K562 (cell line): ENCODE results near the gene OR2T4. TPM values are rescaled to one million over a fixed set of nuclear protein-coding genes. Genes with fewer than 3 reads are reported as not detected.

ENCODE experiments used
- ATAC-seq: fragments of 200-7000 bp; cut with Tn5 transposase; 3 replicates; pipeline ENCODE4 v1.9.1; 2020; ENCODE audit warnings: moderate library complexity
- BruUV-seq: library from RNA; stranded (reverse); fragments of 400-500 nt; replicated peaks from 2 replicates; lab custom pipeline; 2021; lab: Mats Ljungman, UMichigan
- CTCF ChIA-PET: fragments of 300-600 bp; formaldehyde crosslinking; extraction: SDS; loops from one replicate; lab custom pipeline; 2021; ENCODE audit warnings: low intra/inter-chr PET ratio; lab: Yijun Ruan, JAX
- POLR2A ChIA-PET: fragments of 300-600, 350-650 bp; sonication (Branson Sonifier 250); formaldehyde crosslinking; extraction: SDS; loops from one replicate; lab custom pipeline; 2021; ENCODE audit warnings: antibody characterized with exemption, inconsistent platforms; lab: Yijun Ruan, JAX
- DNase-seq, 4 experiments: peaks; one replicate each; pipeline versions ENCODE4 v3.0.0 to v3.0.0-alpha.2; 2011 to 2018; ENCODE audit warnings: low spot score in 3 of 4, mixed read lengths in 3 of 4; ENCODE audit errors: extremely low read depth in 1 of 4
- FAIRE-seq: peaks from 2 replicates; lab custom pipeline; 2011; peaks lifted over from hg19 to GRCh38; lab: Jason Lieb, UNC
- H2AFZ ChIP-seq: 2 replicates; pipeline ENCODE4 v1.6.0; 2011; ENCODE audit warnings: low read depth, low read length, control low read depth, inconsistent platforms
- H3K27ac ChIP-seq: fragments of 200-600 bp; 3 replicates; pipeline ENCODE4 v1.8.0; 2011; ENCODE audit warnings: low read depth, mild to moderate bottlenecking, control low read depth, inconsistent platforms, low read length, moderate library complexity, mixed read lengths; ENCODE audit errors: extremely low read depth
- H3K27me3 ChIP-seq, 2 experiments: fragments of 300-600 bp in 1 of 2; 2 replicates in 1 of 2; 3 replicates in 1 of 2; pipeline versions ENCODE4 v1.6.0 to v1.8.0; 2011; ENCODE audit warnings: inconsistent platforms in 2 of 2, low read length in 2 of 2, mild to moderate bottlenecking in 1 of 2, mixed read lengths in 1 of 2, moderate library complexity in 1 of 2; ENCODE audit not compliant: control insufficient read depth in 2 of 2, insufficient read depth in 2 of 2
- H3K36me3 ChIP-seq: fragments of 300-600 bp; 3 replicates; pipeline ENCODE4 v1.8.0; 2011; ENCODE audit warnings: mild to moderate bottlenecking, low read length, inconsistent platforms; ENCODE audit not compliant: control insufficient read depth, insufficient read depth
- H3K4me1 ChIP-seq, 2 experiments: fragments of 200-600 bp in 1 of 2; replicated peaks in 1 of 2; 2 replicates in 1 of 2; 3 replicates in 1 of 2; pipeline versions ENCODE4 v1.5.1 to v1.8.0; 2011; ENCODE audit warnings: inconsistent platforms in 2 of 2, low read length in 2 of 2, mild to moderate bottlenecking in 1 of 2, mixed read lengths in 1 of 2, moderate library complexity in 1 of 2; ENCODE audit not compliant: control insufficient read depth in 2 of 2, insufficient read depth in 2 of 2
- H3K4me2 ChIP-seq: 2 replicates; pipeline ENCODE4 v1.6.1; 2011; ENCODE audit warnings: low read length, control low read depth, inconsistent platforms, mixed read lengths; ENCODE audit not compliant: insufficient read depth
- H3K4me3 ChIP-seq: fragments of 200-600 bp; sonication (generic), shearing (Covaris generic); 2 replicates; pipeline ENCODE4 v1.5.1; 2016; ENCODE audit warnings: control low read depth, inconsistent platforms
- H3K79me2 ChIP-seq: fragments of 200-600 bp; 3 replicates; pipeline ENCODE4 v1.8.0; 2011; ENCODE audit warnings: low read length, inconsistent platforms; ENCODE audit not compliant: control insufficient read depth, insufficient read depth
- H3K9ac ChIP-seq, 2 experiments: 2 replicates each; pipeline versions ENCODE4 v1.6.0 to v1.6.1; 2011; ENCODE audit warnings: low read depth in 2 of 2, low read length in 2 of 2, control low read depth in 1 of 2, inconsistent platforms in 1 of 2, mild to moderate bottlenecking in 1 of 2, mixed read lengths in 1 of 2; ENCODE audit not compliant: insufficient read depth in 1 of 2
- H3K9me1 ChIP-seq: one replicate; pipeline ENCODE4 v1.6.0; 2011; ENCODE audit warnings: inconsistent platforms, mild to moderate bottlenecking, low read length, moderate library complexity; ENCODE audit not compliant: control insufficient read depth, insufficient read depth
- H3K9me3 ChIP-seq: replicated peaks from 2 replicates; pipeline ENCODE4 v1.5.1; 2011; ENCODE audit warnings: low read depth, low read length, inconsistent platforms; ENCODE audit not compliant: control insufficient read depth, insufficient read depth
- H4K20me1 ChIP-seq: replicated peaks from 2 replicates; pipeline ENCODE4 v1.6.1; 2011; ENCODE audit warnings: low read length, inconsistent platforms, mixed read lengths; ENCODE audit not compliant: control insufficient read depth, insufficient read depth
- CEBPB ChIP-seq: fragments of 450-650 bp; IDR thresholded peaks from 2 replicates; pipeline ENCODE4 v1.6.1; 2016; ENCODE audit warnings: missing genetic modification characterization, missing compliant biosample characterization
- LEF1 ChIP-seq: fragments of 450-650 bp; IDR thresholded peaks from 2 replicates; pipeline ENCODE4 v1.6.1; 2016; ENCODE audit warnings: mild to moderate bottlenecking
- PHB2 ChIP-seq: fragments of 450-650 bp; IDR thresholded peaks from 2 replicates; pipeline ENCODE4 v1.6.1; 2017; ENCODE audit warnings: low read depth
- WGBS: fragments of 100-300 bp; shearing (Covaris generic); methylation state at CpG from one replicate; pipeline ENCODE4 v1.1.6; 2016; ENCODE audit warnings: low coverage, mixed read lengths; ENCODE audit not compliant: insufficient coverage; ENCODE audit errors: missing lambda C conversion rate; 5-methylcytosine and 5-hydroxymethylcytosine counted together
- in situ Hi-C: fragments of 300-500 bp; cut with MboI; formaldehyde crosslinking; loops from 4 replicates; pipeline ENCODE4 v1.15.0; 2018; ENCODE audit warnings: inconsistent platforms, mixed read lengths
- intact Hi-C: fragments of 100-400 bp; cut with micrococcal nuclease; formaldehyde crosslinking; loops from 2 replicates; pipeline ENCODE4 v1.14.2; 2022
- polyA plus RNA-seq, 8 experiments: library from polyadenylated mRNA; depleted of rRNA in 4 of 8; stranded (reverse) in 5 of 8; unstranded in 3 of 8; fragments of >200 nt; fragmentation: Nextera tagmentation in 2 of 8; fragmentation: Illumina TruSeq in 1 of 8; extraction: Ambion mirVana in 2 of 8; extraction: Trizol in 1 of 8; gene quantifications; 2 replicates each; pipeline versions ENCODE4 v1.2.1 to v1.2.3, GENCODE V29; 2011 to 2014; ENCODE audit warnings: inconsistent platforms in 1 of 8, missing spikeins in 1 of 8
- total RNA-seq, 7 experiments: library from RNA; depleted of rRNA in 6 of 7; stranded (reverse); fragments of >200 nt in 6 of 7; fragmentation: Illumina TruSeq in 2 of 7; extraction: Trizol in 2 of 7; gene quantifications; 2 replicates each; pipeline versions ENCODE4 v1.2.1 to v1.2.3, GENCODE V29; 2011 to 2021; ENCODE audit warnings: low replicate concordance in 1 of 7
- TF ChIP-seq, protein P1 (sequence below), 2 experiments: fragments of 450-650 bp; IDR thresholded peaks; 2 replicates each; pipeline ENCODE4 v1.6.1; 2016; ENCODE audit warnings: mild to moderate bottlenecking in 2 of 2, borderline replicate concordance in 1 of 2, low read depth in 1 of 2, moderate library complexity in 1 of 2

The OR2T4 gene
- total and polyA plus RNA-seq, 9 of the 15 experiments (the other 6 are each of a cell fraction or from before 2014, with no cell fraction given) = not detected

DNA sequence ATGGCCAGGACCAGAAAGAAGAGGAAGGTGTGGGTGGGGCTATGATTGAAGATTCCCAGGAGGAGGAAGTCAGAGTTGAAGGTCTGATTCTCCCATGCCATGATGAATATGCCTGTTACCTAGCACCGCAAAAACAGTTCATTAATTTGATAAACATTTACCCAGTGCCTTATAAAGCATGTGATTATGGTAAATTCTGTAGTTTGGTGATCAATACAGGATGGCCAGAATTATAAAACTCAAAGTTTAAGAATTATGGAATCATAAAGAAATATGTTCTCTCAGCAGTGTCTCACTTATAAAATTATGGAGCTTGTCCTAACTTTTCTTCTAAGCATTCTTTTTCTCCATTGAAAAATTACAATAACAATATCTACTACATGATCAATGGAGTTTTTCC lies 37.0 kb upstream of the OR2T4 start, which contains the start of gene OR2M7:
Gene OR2M7, minus strand, starts transcription at position 101 of the 400 bp plus-strand sequence. Its CDS starts 0 bp downstream, at position 101.
- no peaks in the 10 kb centered on the region for H3K9me1 ChIP-seq
- no peaks in the 10 kb centered on the region for H3K4me1 ChIP-seq
- no peak for TF ChIP-seq PHB2
- no peak for TF ChIP-seq LEF1
- ChIA-PET POLR2A (no interaction called here), CTCF (no interaction called here)
- no peak within 1 kb of the TSS for H3K4me3 ChIP-seq
- H2AFZ ChIP-seq = no peak within 1 kb of the TSS
- BruUV-seq = no TSS peak
- intact Hi-C loops (no loop called here), in situ Hi-C loops (no loop called here)
- no peaks in the 10 kb centered on the region for H4K20me1 ChIP-seq
- no peaks in the 10 kb centered on the region for H3K36me3 ChIP-seq
- H3K27me3 ChIP-seq = no peaks in the 10 kb centered on the region
- H3K9me3 ChIP-seq = no peaks in the 10 kb centered on the region
- H3K9ac ChIP-seq = no peak within 1 kb of the TSS
- DNase-seq (no peak), FAIRE-seq (no peak), ATAC-seq (no peak)
- WGBS = 0% methylated on average over 1 of the region's 1 CpG
- H3K4me2 ChIP-seq = no peak within 1 kb of the TSS
- no peaks in the 10 kb centered on the region for H3K79me2 ChIP-seq
- no peak within 1 kb of the TSS for H3K27ac ChIP-seq

DNA sequence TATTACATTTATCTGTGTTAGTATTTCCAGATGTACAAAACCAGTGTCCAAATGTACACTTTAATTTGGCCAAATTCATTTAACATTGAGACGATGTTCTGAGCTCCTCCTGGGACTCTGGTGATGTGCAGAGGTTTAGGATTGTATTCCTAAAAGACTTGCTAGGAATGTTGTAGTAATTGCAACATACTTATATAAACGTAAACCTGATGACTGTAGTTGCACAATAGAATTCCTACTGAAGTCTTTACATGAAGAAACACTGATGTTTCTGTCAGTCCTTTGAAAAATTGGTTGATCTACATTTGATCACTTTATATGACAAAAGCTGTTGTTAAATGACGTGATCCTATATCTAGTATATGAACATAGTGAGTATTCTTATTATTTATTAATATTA lies 18.0 kb upstream of the OR2T4 start:
- no peak for FAIRE-seq
- Histone ChIP-seq H3K27me3 (no peaks in the 10 kb centered on the region), H3K36me3 (no peaks in the 10 kb centered on the region), H3K79me2 (no peaks in the 10 kb centered on the region), H3K4me1 (no peaks in the 10 kb centered on the region), H3K4me2 (no peak overlapping the region), H3K9ac (no peak overlapping the region), H4K20me1 (no peaks in the 10 kb centered on the region), H2AFZ (no peak overlapping the region), H3K9me3 (no peaks in the 10 kb centered on the region; the same call in 1 of the 2 replicates), H3K27ac (no peak overlapping the region), H3K9me1 (no peaks in the 10 kb centered on the region), H3K4me3 (no peak overlapping the region)
- intact Hi-C loops = no loop called here
- ATAC-seq = no peak
- TF ChIP-seq CEBPB (tag) = peak; percentile 35; the same call in 1 of the 2 replicates
- TF ChIP-seq, protein P1, sequence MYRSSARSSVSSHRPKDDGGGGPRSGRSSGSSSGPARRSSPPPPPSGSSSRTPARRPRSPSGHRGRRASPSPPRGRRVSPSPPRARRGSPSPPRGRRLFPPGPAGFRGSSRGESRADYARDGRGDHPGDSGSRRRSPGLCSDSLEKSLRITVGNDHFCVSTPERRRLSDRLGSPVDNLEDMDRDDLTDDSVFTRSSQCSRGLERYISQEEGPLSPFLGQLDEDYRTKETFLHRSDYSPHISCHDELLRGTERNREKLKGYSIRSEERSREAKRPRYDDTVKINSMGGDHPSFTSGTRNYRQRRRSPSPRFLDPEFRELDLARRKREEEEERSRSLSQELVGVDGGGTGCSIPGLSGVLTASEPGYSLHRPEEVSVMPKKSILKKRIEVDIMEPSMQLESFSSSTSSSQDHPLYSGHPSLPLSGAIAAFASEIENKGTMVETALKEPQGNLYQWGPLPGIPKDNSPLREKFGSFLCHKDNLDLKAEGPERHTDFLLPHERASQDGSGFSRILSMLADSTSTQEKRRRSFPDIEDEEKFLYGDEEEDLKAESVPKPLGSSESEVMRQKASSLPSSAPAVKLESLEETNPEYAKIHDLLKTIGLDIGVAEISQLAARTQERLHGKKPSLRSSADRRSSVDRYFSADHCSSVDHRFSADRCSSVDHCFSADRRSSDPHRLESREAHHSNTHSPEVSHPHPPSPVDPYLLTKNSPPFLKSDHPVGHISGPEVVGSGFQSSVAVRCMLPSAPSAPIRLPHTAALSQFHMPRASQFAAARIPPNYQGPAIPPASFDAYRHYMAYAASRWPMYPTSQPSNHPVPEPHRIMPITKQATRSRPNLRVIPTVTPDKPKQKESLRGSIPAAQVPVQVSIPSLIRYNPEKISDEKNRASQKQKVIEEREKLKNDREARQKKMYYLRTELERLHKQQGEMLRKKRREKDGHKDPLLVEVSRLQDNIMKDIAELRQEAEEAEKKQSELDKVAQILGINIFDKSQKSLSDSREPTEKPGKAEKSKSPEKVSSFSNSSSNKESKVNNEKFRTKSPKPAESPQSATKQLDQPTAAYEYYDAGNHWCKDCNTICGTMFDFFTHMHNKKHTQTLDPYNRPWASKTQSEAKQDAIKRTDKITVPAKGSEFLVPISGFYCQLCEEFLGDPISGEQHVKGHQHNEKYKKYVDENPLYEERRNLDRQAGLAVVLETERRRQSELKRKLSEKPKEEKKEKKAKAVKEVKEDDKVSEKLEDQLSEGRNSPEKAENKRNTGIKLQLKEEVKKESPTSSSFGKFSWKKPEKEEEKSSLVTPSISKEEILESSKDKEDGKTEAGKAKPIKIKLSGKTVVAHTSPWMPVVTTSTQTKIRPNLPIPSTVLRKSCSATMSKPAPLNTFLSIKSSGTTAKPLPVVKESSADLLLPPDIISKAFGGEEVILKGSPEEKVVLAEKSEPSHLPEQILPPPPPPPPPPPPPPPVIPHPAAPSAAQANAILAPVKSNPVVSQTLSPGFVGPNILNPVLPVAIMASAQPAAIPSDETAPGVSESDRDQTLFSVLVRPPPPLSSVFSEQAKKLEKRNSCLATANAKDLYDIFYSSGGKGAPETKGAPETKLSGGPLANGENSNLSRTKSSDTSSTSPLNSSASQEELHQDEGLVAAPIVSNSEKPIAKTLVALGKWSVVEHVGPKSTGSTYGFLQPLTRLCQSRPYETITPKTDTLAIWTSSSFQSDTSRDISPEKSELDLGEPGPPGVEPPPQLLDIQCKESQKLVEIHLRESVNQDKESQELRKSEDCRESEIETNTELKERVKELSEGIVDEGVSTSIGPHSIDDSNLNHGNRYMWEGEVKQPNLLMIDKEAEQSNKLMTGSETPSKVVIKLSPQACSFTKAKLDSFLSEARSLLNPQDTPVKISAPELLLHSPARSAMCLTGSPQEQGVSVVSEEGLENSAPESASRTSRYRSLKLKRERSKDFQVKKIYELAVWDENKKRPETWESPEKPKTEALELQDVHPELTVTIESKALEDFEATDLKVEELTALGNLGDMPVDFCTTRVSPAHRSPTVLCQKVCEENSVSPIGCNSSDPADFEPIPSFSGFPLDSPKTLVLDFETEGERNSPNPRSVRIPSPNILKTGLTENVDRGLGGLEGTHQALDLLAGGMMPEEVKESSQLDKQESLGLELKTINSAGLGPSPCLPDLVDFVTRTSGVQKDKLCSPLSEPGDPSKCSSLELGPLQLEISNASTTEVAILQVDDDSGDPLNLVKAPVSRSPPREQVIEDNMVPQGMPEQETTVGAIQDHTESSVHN (IDR thresholded peaks at IDR 0.05; ENCODE audit: borderline replicate concordance in 1 of 2, low read depth in 1 of 2) = no peak
- ChIA-PET POLR2A (no interaction called here), CTCF (no interaction called here)
- no peak for DNase-seq
- no TSS peak for BruUV-seq
- in situ Hi-C loops = no loop called here
- WGBS = 0% methylated on average over 3 of the region's 3 CpGs
